ENCODE data around the gene SLC18B1. TPM values are rescaled to one million over a fixed set of nuclear protein-coding genes. Genes with fewer than 3 reads are reported as not detected.

SLC18B1 gene
- total and polyA plus RNA-seq, 2 of the 8 experiments (the other 6 are each of a cell fraction or from before 2014, with no cell fraction given), result 17.2 to 23.4 TPM

DNA sequence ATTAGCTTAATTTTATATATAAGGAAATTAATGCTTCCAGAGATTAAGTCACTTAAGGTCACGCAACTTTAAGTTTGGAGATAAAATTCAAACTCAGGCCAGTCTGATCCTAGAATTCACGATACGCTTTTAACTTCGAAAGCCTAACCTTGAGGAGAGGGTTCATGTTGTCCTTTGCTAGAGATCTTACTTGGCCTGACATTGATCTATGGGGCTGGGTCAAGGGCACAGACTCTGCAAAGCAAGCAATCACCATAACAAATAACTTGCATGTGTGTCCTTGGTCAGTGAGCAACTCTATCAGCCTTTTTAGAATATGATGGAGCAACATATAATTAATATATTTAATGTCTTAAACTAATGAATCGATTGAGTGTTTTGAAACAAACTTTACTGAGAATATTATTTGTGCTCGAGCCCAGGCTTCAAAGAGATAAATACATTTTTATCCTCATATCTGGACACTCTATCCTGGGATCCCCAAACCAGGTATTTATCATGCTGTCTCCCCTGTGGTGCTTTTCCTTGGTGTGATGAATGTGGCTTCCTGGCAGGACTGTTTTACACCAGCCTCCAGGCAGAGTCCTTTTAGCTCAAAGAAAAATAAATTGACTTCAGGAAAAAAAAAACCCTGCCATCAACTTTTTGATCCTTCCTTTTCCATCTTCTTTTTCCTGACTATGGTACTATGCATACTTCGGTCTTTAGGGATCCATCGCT is 45.0 kb upstream of the SLC18B1 start (continued):
- TF ChIP-seq FOSL1 (IDR thresholded peaks at IDR 0.05; ENCODE audit: insufficient read depth, low read depth, low read length) (no peak), TAF1 (IDR thresholded peaks at IDR 0.05; ENCODE audit: low read depth, low read length) (no peak), RFX5 (IDR thresholded peaks at IDR 0.05; ENCODE audit: borderline replicate concordance, low read depth, low read length) (no peak), RAD21 (IDR thresholded peaks at IDR 0.05 in 1 of 2, conservative IDR thresholded peaks at IDR 0.05 in 1 of 2; ENCODE audit: low read depth in 2 of 2, low read length in 2 of 2) (no peak), MAFK (IDR thresholded peaks at IDR 0.05; ENCODE audit: low read depth, low read length) (no peak)

Data from H1 (cell line).